WTC11 (cell line): Measurements from ENCODE around the gene KPNA3. TPM values are rescaled to one million over a fixed set of nuclear protein-coding genes. Genes with fewer than 3 reads are reported as not detected.
A peak's percentile ranks its signal among the peaks of the same experiment; 100 is the strongest.

Experiments
- ATAC-seq: fragments of 200-7000 bp; cut with Tn5 transposase; 2 replicates; pipeline ENCODE4 v1.10.0; 2021; ENCODE audit warnings: mild to moderate bottlenecking, moderate library complexity
- CTCF ChIA-PET: fragments of 300-600 bp; sonication (Branson Sonifier 250); formaldehyde crosslinking; loops from one replicate; lab custom pipeline; 2021; ENCODE audit warnings: antibody characterized with exemption; lab: Charles Lee
- POLR2A ChIA-PET: fragments of 350-600 bp; sonication (Branson Sonifier 250); formaldehyde crosslinking; loops from one replicate; lab custom pipeline; 2021; ENCODE audit warnings: antibody characterized with exemption; lab: Charles Lee
- DNase-seq: peaks from one replicate; pipeline ENCODE4 v3.0.0; 2021; ENCODE audit warnings: low spot score
- H3K27ac Mint-ChIP-seq: 2 replicates; pipeline ENCODE4 v1.8.0; 2021; ENCODE audit warnings: mixed read lengths
- H3K27me3 Mint-ChIP-seq: 2 replicates; pipeline ENCODE4 v1.8.0; 2021; ENCODE audit warnings: low read depth, mild to moderate bottlenecking, moderate library complexity, mixed read lengths
- H3K36me3 Mint-ChIP-seq: 2 replicates; pipeline ENCODE4 v1.8.0; 2021; ENCODE audit warnings: mixed read lengths
- H3K4me1 Mint-ChIP-seq: 2 replicates; pipeline ENCODE4 v1.8.0; 2022; ENCODE audit warnings: mixed read lengths
- H3K4me3 Mint-ChIP-seq: 2 replicates; pipeline ENCODE4 v1.8.0; 2021; ENCODE audit warnings: mild to moderate bottlenecking, moderate library complexity, mixed read lengths
- H3K9me3 Mint-ChIP-seq: 2 replicates; pipeline ENCODE4 v1.8.0; 2021; ENCODE audit warnings: mixed read lengths
- ESRRA ChIP-seq: sonication (generic); formaldehyde crosslinking; IDR thresholded peaks from 2 replicates; pipeline ENCODE4 v1.8.1; 2022; ENCODE audit warnings: mild to moderate bottlenecking, missing genetic modification reagents, borderline replicate concordance
- GTF2I ChIP-seq: fragments of 250-450 bp; sonication (Bioruptor Pico); conservative IDR thresholded peaks from 2 replicates; pipeline ENCODE4 v1.4.0; 2021; ENCODE audit warnings: mild to moderate bottlenecking
- JAZF1 ChIP-seq: fragments of 250-450 bp; sonication (Bioruptor Pico); IDR thresholded peaks from 2 replicates; pipeline ENCODE4 v1.9.0; 2021; ENCODE audit warnings: moderate library complexity, mild to moderate bottlenecking, inconsistent platforms
- MYBL2 ChIP-seq: sonication (generic); formaldehyde crosslinking; IDR thresholded peaks from 2 replicates; pipeline ENCODE4 v1.8.1; 2023; ENCODE audit warnings: mild to moderate bottlenecking, moderate library complexity, missing genetic modification reagents
- NFE2L1 ChIP-seq: sonication (generic); formaldehyde crosslinking; IDR thresholded peaks from 2 replicates; pipeline ENCODE4 v1.8.1; 2023; ENCODE audit warnings: missing genetic modification reagents
- PRDM15 ChIP-seq: sonication (generic); formaldehyde crosslinking; IDR thresholded peaks from 2 replicates; pipeline ENCODE4 v1.8.0; 2022; ENCODE audit warnings: missing genetic modification reagents
- ZNF121 ChIP-seq: sonication (generic); formaldehyde crosslinking; IDR thresholded peaks from 2 replicates; pipeline ENCODE4 v1.8.0; 2023; ENCODE audit warnings: missing genetic modification reagents
- ZNF138 ChIP-seq: sonication (generic); formaldehyde crosslinking; conservative IDR thresholded peaks from 2 replicates; pipeline ENCODE4 v1.8.1; 2022; ENCODE audit warnings: mild to moderate bottlenecking, moderate library complexity, missing genetic modification reagents
- ZNF219 ChIP-seq: sonication (generic); formaldehyde crosslinking; IDR thresholded peaks from 2 replicates; pipeline ENCODE4 v1.8.0; 2023; ENCODE audit warnings: missing genetic modification reagents, mild to moderate bottlenecking, borderline replicate concordance
- total RNA-seq: library from RNA; stranded (reverse); gene quantifications from 3 replicates; pipeline ENCODE4 v1.2.3, GENCODE V29; 2021
- TF ChIP-seq, protein P1 (sequence below): sonication (generic); formaldehyde crosslinking; IDR thresholded peaks from 2 replicates; pipeline ENCODE4 v1.8.1; 2022; ENCODE audit warnings: low read depth, mild to moderate bottlenecking, moderate library complexity, missing genetic modification reagents, borderline replicate concordance
- TF ChIP-seq, protein P2 (sequence below): sonication (generic); formaldehyde crosslinking; conservative IDR thresholded peaks from 2 replicates; pipeline ENCODE4 v1.8.1; 2023; ENCODE audit warnings: mild to moderate bottlenecking, low read depth, missing genetic modification reagents, moderate library complexity

Gene KPNA3
- total RNA-seq, 1 experiment from 2014 or later = 44.4 TPM

DNA sequence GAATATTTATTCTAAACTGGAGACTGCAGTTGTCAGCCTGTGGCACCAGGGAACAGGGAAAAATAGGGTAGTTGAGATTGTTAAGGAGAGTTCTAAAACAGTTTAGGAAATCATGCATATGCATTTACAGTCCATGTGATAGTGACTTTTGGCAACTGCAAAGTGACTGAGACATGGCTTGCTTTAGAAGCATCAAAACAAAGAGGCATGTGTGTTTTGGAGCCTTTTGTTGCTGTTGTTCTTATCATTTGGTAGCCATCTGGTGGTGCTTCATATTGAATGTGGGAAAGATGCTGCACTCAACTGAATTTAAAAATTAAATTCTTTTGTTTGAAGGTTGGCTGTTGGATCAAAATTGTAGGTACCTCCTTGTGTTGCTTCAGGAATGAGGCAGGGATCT is 91.0 kb downstream of the KPNA3 start:
- no peak overlapping the region for H3K4me3 Mint-ChIP-seq
- DNase-seq (no peak), ATAC-seq (no peak)
- H3K9me3 Mint-ChIP-seq = peaks cover 7% of the 10 kb centered on the region; the same call in 1 of the 2 replicates
- peak overlapping the region; percentile 56 for H3K27ac Mint-ChIP-seq
- ChIA-PET POLR2A (no interaction called here), CTCF (no interaction called here)
- H3K27me3 Mint-ChIP-seq = no peaks in the 10 kb centered on the region
- peaks cover 37% of the 10 kb centered on the region for H3K4me1 Mint-ChIP-seq
- TF ChIP-seq NFE2L1 (CRISPR knock-in tag) (no peak), ZNF219 (CRISPR knock-in tag) (no peak), ZNF138 (CRISPR knock-in tag) (no peak), PRDM15 (CRISPR knock-in tag) (no peak)
- TF ChIP-seq, protein P1, sequence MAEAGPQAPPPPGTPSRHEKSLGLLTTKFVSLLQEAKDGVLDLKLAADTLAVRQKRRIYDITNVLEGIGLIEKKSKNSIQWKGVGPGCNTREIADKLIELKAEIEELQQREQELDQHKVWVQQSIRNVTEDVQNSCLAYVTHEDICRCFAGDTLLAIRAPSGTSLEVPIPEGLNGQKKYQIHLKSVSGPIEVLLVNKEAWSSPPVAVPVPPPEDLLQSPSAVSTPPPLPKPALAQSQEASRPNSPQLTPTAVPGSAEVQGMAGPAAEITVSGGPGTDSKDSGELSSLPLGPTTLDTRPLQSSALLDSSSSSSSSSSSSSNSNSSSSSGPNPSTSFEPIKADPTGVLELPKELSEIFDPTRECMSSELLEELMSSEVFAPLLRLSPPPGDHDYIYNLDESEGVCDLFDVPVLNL = no peak
- TF ChIP-seq, protein P2, sequence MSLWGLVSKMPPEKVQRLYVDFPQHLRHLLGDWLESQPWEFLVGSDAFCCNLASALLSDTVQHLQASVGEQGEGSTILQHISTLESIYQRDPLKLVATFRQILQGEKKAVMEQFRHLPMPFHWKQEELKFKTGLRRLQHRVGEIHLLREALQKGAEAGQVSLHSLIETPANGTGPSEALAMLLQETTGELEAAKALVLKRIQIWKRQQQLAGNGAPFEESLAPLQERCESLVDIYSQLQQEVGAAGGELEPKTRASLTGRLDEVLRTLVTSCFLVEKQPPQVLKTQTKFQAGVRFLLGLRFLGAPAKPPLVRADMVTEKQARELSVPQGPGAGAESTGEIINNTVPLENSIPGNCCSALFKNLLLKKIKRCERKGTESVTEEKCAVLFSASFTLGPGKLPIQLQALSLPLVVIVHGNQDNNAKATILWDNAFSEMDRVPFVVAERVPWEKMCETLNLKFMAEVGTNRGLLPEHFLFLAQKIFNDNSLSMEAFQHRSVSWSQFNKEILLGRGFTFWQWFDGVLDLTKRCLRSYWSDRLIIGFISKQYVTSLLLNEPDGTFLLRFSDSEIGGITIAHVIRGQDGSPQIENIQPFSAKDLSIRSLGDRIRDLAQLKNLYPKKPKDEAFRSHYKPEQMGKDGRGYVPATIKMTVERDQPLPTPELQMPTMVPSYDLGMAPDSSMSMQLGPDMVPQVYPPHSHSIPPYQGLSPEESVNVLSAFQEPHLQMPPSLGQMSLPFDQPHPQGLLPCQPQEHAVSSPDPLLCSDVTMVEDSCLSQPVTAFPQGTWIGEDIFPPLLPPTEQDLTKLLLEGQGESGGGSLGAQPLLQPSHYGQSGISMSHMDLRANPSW (CRISPR knock-in tag) = no peak
- H3K36me3 Mint-ChIP-seq = peaks cover 39% of the 10 kb centered on the region

- Mint-ChIP-seq H3K27me3 (no peaks in the 10 kb centered on the region; the same call in 1 of the 2 replicates), H3K9me3 (peaks cover 7% of the 10 kb centered on the region; the same call in 1 of the 2 replicates), H3K4me3 (no peak overlapping the region), H3K27ac (no peak overlapping the region), H3K36me3 (peaks cover 22% of the 10 kb centered on the region), H3K4me1 (peaks cover 51% of the 10 kb centered on the region)
- DNase-seq = no peak
- no peak for ATAC-seq
- ChIA-PET CTCF (no interaction called here), POLR2A (interaction anchor here (0.5 kb wide), 1 partner anchor 945 kb away, joined by 3 read pairs; no protein-coding TSS in a partner anchor)
- TF ChIP-seq MYBL2 (CRISPR knock-in tag) (no peak), ZNF121 (CRISPR knock-in tag) (peak; percentile 76; the same call in 1 of the 2 replicates)
Observed at GRCh38 chr13:49697468-49697867, 95.0 kb downstream of the KPNA3 start.

DNA sequence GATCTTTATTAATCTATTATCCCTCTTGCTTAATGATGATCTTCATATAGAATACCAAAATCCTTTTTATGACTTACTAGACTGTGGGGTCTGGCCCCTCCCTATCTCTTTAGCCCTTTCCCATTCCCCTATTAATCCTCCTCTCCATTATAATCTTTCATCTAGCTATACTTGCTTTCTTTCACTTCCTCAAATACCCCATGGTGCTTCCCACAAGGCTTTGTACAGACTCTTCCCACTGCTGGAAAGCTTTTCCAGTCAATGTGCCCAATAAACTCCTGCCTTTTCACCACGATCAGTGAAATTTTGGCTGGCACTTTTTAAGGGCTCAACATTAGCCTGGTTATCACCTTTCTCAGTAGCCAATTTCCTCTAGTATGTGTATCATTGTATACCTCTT is 98.0 kb downstream of the KPNA3 start:
- DNase-seq (no peak), ATAC-seq (no peak)
- Mint-ChIP-seq H3K27ac (no peak overlapping the region), H3K36me3 (peaks cover 10% of the 10 kb centered on the region), H3K27me3 (no peaks in the 10 kb centered on the region; the same call in 1 of the 2 replicates), H3K4me3 (no peak overlapping the region), H3K4me1 (peaks cover 42% of the 10 kb centered on the region), H3K9me3 (peaks cover 7% of the 10 kb centered on the region; the same call in 1 of the 2 replicates)
- no peak for TF ChIP-seq ESRRA (CRISPR knock-in tag)
- CTCF ChIA-PET = no interaction called here
- POLR2A ChIA-PET = no interaction called here

GRCh38 chr13:49693877-49694276 is 98.6 kb downstream of the KPNA3 start:
- DNase-seq (no peak), ATAC-seq (no peak)
- Mint-ChIP-seq H3K36me3 (peaks cover 12% of the 10 kb centered on the region), H3K27me3 (no peaks in the 10 kb centered on the region; the same call in 1 of the 2 replicates), H3K27ac (no peak overlapping the region), H3K4me1 (peaks cover 37% of the 10 kb centered on the region), H3K4me3 (no peak overlapping the region), H3K9me3 (peaks cover 7% of the 10 kb centered on the region; the same call in 1 of the 2 replicates)
- POLR2A ChIA-PET = interaction anchor here (0.7 kb wide), 1 partner anchor 17 kb away, joined by 3 read pairs; no protein-coding TSS in a partner anchor
- TF ChIP-seq PRDM15 (CRISPR knock-in tag) (peak; percentile 59; the same call in 1 of the 2 replicates), JAZF1 (CRISPR knock-in tag) (no peak), GTF2I (CRISPR knock-in tag) (no peak)
- CTCF ChIA-PET = no interaction called here
